HCT116 (cell line): ENCODE measurements around the gene USP9Y. TPM values are rescaled to one million over a fixed set of nuclear protein-coding genes. Genes with fewer than 3 reads are reported as not detected.
A peak's percentile ranks its signal among the peaks of the same experiment; 100 is the strongest.

ENCODE experiments used
- ATAC-seq: fragments of 200-7000 bp; cut with Tn5 transposase; 2 replicates; pipeline ENCODE4 v1.9.1; 2020; ENCODE audit warnings: mild to moderate bottlenecking, moderate library complexity
- BruUV-seq: library from RNA; stranded (reverse); fragments of 400-500 nt; replicated peaks from 2 replicates; lab custom pipeline; 2021; lab: Mats Ljungman, UMichigan
- CTCF ChIA-PET: fragments of 300-600 bp; sonication (Branson Sonifier 250); formaldehyde crosslinking; loops from one replicate; lab custom pipeline; 2021; ENCODE audit warnings: antibody characterized with exemption; lab: Charles Lee
- POLR2A ChIA-PET: fragments of 300-600, 350-600 bp; sonication (Branson Sonifier 250); formaldehyde crosslinking; loops from one replicate; lab custom pipeline; 2021; ENCODE audit warnings: antibody characterized with exemption; lab: Charles Lee
- RAD21 ChIA-PET, 2 experiments: fragments of 300-600 bp; sonication (Branson Sonifier 250); formaldehyde crosslinking; loops; one replicate each; lab custom pipeline; 2023; ENCODE audit warnings: low total read pairs in 2 of 2; ENCODE audit not compliant: uncharacterized antibody in 2 of 2, unreplicated experiment in 2 of 2, low non-redundant PET in 1 of 2; lab: Charles Lee
- DNase-seq: peaks from one replicate; pipeline ENCODE4 v3.0.0-alpha.2; 2010; ENCODE audit warnings: low read depth, low spot score
- H2AFZ ChIP-seq: fragments of 200-600 bp; shearing (Covaris generic), sonication (generic); 2 replicates; pipeline ENCODE4 v1.6.1; 2017; ENCODE audit warnings: low read depth, mixed run types, mixed read lengths, antibody characterized with exemption, low read length; ENCODE audit not compliant: poor library complexity, severe bottlenecking
- H3K27ac ChIP-seq: 2 replicates; pipeline ENCODE4 v1.5.1; 2012; ENCODE audit warnings: low read depth, low read length
- H3K27me3 ChIP-seq: fragments of 200-600 bp; sonication (generic); 2 replicates; pipeline ENCODE4 v1.6.1; 2016; ENCODE audit warnings: mixed run types, low read length, mixed read lengths; ENCODE audit not compliant: insufficient read depth
- H3K36me3 ChIP-seq, 2 experiments: fragments of 200-500 bp in 1 of 2; fragments of 200-600 bp in 1 of 2; sonication (Bioruptor generic) in 1 of 2; sonication (generic) in 1 of 2; 2 replicates each; pipeline versions ENCODE4 v1.5.1 to v1.6.1; 2014 to 2016; ENCODE audit warnings: low read length in 2 of 2, inconsistent platforms in 1 of 2, mixed read lengths in 1 of 2, mixed run types in 1 of 2; ENCODE audit not compliant: insufficient read depth in 2 of 2, control insufficient read depth in 1 of 2
- H3K4me1 ChIP-seq, 2 experiments: fragments of 200-600 bp in 1 of 2; sonication (generic) in 1 of 2; 2 replicates each; pipeline versions ENCODE4 v1.5.1 to v1.6.1; 2012 to 2017; ENCODE audit warnings: low read length in 2 of 2, inconsistent platforms in 1 of 2, mild to moderate bottlenecking in 1 of 2, mixed read lengths in 1 of 2, mixed run types in 1 of 2, moderate library complexity in 1 of 2; ENCODE audit not compliant: insufficient read depth in 2 of 2, control insufficient read depth in 1 of 2
- H3K4me2 ChIP-seq: fragments of 200-600 bp; sonication (generic); 2 replicates; pipeline ENCODE4 v1.6.1; 2017; ENCODE audit warnings: mixed run types, low read length, mixed read lengths
- H3K4me3 ChIP-seq, 2 experiments: fragments of 200-600 bp in 1 of 2; sonication (generic) in 1 of 2; replicated peaks in 1 of 2; 2 replicates each; pipeline ENCODE4 v1.5.1; 2011 to 2016; ENCODE audit warnings: low read length in 2 of 2, control low read depth in 1 of 2, low read depth in 1 of 2, mild to moderate bottlenecking in 1 of 2, mixed read lengths in 1 of 2, mixed run types in 1 of 2
- H3K79me2 ChIP-seq: fragments of 200-600 bp; sonication (generic); 2 replicates; pipeline ENCODE4 v1.6.1; 2017; ENCODE audit warnings: mild to moderate bottlenecking, mixed run types, low read length, moderate library complexity, mixed read lengths; ENCODE audit not compliant: insufficient read depth
- H3K9ac ChIP-seq: fragments of 200-600 bp; sonication (generic); 2 replicates; pipeline ENCODE4 v1.6.1; 2016; ENCODE audit warnings: low read length, mixed read lengths
- H3K9me2 ChIP-seq: fragments of 200-600 bp; sonication (generic), shearing (Covaris generic); 2 replicates; pipeline ENCODE4 v1.6.1; 2017; ENCODE audit warnings: mixed run types, mild to moderate bottlenecking, moderate library complexity; ENCODE audit not compliant: insufficient read depth
- H3K9me3 ChIP-seq, 2 experiments: fragments of 200-500 bp in 1 of 2; fragments of 200-600 bp in 1 of 2; sonication (Bioruptor generic) in 1 of 2; sonication (generic) in 1 of 2; 2 replicates each; pipeline ENCODE4 v1.6.1; 2014 to 2017; ENCODE audit warnings: low read length in 2 of 2, mixed read lengths in 2 of 2, inconsistent platforms in 1 of 2, low read depth in 1 of 2, mild to moderate bottlenecking in 1 of 2, mixed run types in 1 of 2, moderate library complexity in 1 of 2; ENCODE audit not compliant: control insufficient read depth in 1 of 2, insufficient read depth in 1 of 2
- H4K20me1 ChIP-seq: fragments of 200-600 bp; sonication (generic), shearing (Covaris generic); 2 replicates; pipeline ENCODE4 v1.6.1; 2017; ENCODE audit warnings: mixed run types, mild to moderate bottlenecking, moderate library complexity; ENCODE audit not compliant: insufficient read depth
- EZH2phosphoT487 ChIP-seq: fragments of 200-600 bp; IDR thresholded peaks from 2 replicates; pipeline ENCODE4 v1.6.1; 2018; ENCODE audit warnings: antibody characterized with exemption, borderline replicate concordance
- POLR2AphosphoS5 ChIP-seq: IDR thresholded peaks from 2 replicates; pipeline ENCODE4 v1.6.1; 2011; ENCODE audit warnings: mild to moderate bottlenecking, low read depth, low read length, moderate library complexity
- SIN3A ChIP-seq: IDR thresholded peaks from 2 replicates; pipeline ENCODE4 v1.6.1; 2012; ENCODE audit warnings: low read depth
- ZBTB33 ChIP-seq: IDR thresholded peaks from 2 replicates; pipeline ENCODE4 v1.6.1; 2011; ENCODE audit warnings: mild to moderate bottlenecking, low read length, moderate library complexity; ENCODE audit not compliant: insufficient replicate concordance; ENCODE audit errors: extremely low read depth
- ZNF274 ChIP-seq: fragments of 200-500 bp; sonication (Bioruptor generic); IDR thresholded peaks from 2 replicates; pipeline ENCODE4 v1.6.1; 2014; ENCODE audit warnings: mild to moderate bottlenecking, low read depth, low read length, inconsistent platforms
- intact Hi-C: fragments of 100-400 bp; cut with micrococcal nuclease; formaldehyde crosslinking; loops from 2 replicates; pipeline ENCODE4 v1.10.0; 2022
- total RNA-seq: library from RNA; stranded (reverse); gene quantifications from one replicate; pipeline ENCODE4 v1.2.1, GENCODE V29; 2021; ENCODE audit not compliant: unreplicated experiment

The USP9Y gene
- total RNA-seq, 1 experiment from 2014 or later, result 4.4 TPM

GRCh38 chrY:12898604-12899003 lies 197.6 kb downstream of the USP9Y start:
- Histone ChIP-seq H3K9me2 (no peaks in the 10 kb centered on the region), H3K36me3 (no peaks in the 10 kb centered on the region), H3K4me1 (no peaks in the 10 kb centered on the region), H3K4me2 (no peak overlapping the region), H3K79me2 (no peaks in the 10 kb centered on the region), H3K27ac (no peak overlapping the region), H3K9ac (no peak overlapping the region), H4K20me1 (no peaks in the 10 kb centered on the region), H2AFZ (no peak overlapping the region), H3K4me3 (no peak overlapping the region), H3K9me3 (no peaks in the 10 kb centered on the region), H3K27me3 (no peaks in the 10 kb centered on the region)
- TF ChIP-seq EZH2phosphoT487, result no peak
- ChIA-PET POLR2A (no interaction called here), CTCF (no interaction called here), RAD21 (no interaction called here)
- DNase-seq (no peak), ATAC-seq (no peak)
- BruUV-seq, result no TSS peak
- intact Hi-C loops, result no loop called here

- POLR2A ChIA-PET, result no interaction called here
- BruUV-seq, result TSS peak; percentile 54
- no peak within 1 kb of the TSS for H2AFZ ChIP-seq
- H3K4me2 ChIP-seq, result peak within 1 kb of the TSS; percentile 51
- RAD21 ChIA-PET, result no interaction called here
- ATAC-seq (peak; percentile 92), DNase-seq (peak; percentile 62)
- no peak within 1 kb of the TSS for H3K27ac ChIP-seq
- CTCF ChIA-PET, result no interaction called here
- H3K9me2 ChIP-seq, result no peaks in the 10 kb centered on the region
- H4K20me1 ChIP-seq, result no peaks in the 10 kb centered on the region
- no peaks in the 10 kb centered on the region for H3K27me3 ChIP-seq
- intact Hi-C loops, result no loop called here
- no peaks in the 10 kb centered on the region for H3K4me1 ChIP-seq
- H3K36me3 ChIP-seq, result no peaks in the 10 kb centered on the region
- H3K9me3 ChIP-seq, result no peaks in the 10 kb centered on the region
- H3K4me3 ChIP-seq, result peak within 1 kb of the TSS; percentile 49 to 61
- TF ChIP-seq ZBTB33, result peak; percentile 80
- no peak for TF ChIP-seq SIN3A
- no peak for TF ChIP-seq ZNF274
- no peak for TF ChIP-seq EZH2phosphoT487
- peak; percentile 35; the same call in 1 of the 2 replicates for TF ChIP-seq POLR2AphosphoS5
- peak within 1 kb of the TSS; percentile 70 for H3K9ac ChIP-seq
- peaks cover 42% of the 10 kb centered on the region for H3K79me2 ChIP-seq
These were observed 203.8 kb downstream of the USP9Y start, which contains the start of gene DDX3Y for GRCh38 chrY:12904618-12905516. DDX3Y (plus strand) TSS chrY:12904868; CDS start chrY:12904937, 69 bp downstream.
